Stimulated activated naive CD4-positive, alpha-beta T cell (primary cell): ENCODE measurements around the gene NALCN.

Source experiments
- DNase-seq, 6 experiments: peaks; one replicate each; lab custom pipeline; 2025; lab: John Stamatoyannopoulos, UW

NALCN gene

DNA sequence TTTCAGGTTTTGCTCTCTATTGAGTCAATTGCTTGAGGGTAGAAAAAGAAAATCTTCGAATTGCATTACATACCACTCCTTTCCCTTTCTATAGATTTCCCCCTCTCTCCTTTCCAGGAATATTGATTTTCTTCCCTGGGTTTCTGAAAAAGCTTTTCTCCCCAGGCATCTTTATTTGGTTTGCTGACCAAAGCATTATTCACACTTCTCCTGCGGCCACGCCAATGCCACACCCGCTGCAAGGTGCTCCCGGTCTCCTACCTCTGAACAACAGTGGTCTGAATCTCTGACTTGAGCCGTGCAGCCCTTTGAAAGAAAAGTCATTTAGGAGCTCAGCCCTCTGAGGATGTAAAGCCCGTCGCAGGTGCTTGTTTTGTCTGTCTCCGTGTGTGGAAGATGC, 390.8 kb downstream of the NALCN start:
- no peak for DNase-seq

DNA sequence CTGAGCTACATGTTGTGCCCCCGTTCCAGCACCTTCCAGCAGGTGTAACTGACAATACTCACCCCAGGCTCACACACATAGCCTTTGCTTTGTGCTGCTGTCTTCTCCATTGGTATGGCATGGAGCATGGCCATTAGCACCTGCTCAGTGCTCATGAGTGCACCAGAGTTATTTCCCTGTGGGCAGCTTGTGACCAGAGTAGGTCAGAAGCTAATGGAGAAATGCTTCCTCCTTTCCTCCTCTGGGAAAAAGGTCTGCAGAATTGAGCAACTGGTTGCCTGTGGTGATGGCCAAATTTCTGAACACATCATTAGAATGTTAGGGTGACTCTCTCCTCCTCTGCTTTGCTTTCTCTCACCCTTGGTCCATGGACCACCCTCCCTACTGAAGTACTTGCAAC, 397.2 kb downstream of the NALCN start:
- DNase-seq: no peak

GRCh38 chr13:101018720-101019119, 397.6 kb downstream of the NALCN start:
- DNase-seq: no peak

GRCh38 chr13:101017123-101017872, 399.0 kb downstream of the NALCN start:
- no peak for DNase-seq

DNA sequence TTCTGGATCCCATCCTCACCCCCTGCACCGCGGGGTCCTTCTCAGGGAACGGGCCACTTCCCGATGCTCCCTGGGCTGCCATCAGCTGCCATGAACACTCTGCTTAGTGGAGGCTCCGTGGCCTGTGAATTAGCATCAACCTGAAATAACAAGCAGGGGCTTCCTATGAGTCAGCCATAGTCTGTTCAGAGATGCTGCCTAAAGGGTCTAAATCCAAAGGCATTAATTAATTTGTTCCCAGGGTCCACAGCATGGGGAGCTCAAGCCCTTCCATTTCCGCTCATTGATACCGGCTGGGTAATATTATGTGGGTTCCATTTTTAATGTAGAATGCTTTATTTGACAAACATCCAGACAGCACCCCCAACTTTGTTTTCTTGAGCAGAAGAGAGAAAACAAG, 399.8 kb downstream of the NALCN start:
- no peak for DNase-seq

DNA sequence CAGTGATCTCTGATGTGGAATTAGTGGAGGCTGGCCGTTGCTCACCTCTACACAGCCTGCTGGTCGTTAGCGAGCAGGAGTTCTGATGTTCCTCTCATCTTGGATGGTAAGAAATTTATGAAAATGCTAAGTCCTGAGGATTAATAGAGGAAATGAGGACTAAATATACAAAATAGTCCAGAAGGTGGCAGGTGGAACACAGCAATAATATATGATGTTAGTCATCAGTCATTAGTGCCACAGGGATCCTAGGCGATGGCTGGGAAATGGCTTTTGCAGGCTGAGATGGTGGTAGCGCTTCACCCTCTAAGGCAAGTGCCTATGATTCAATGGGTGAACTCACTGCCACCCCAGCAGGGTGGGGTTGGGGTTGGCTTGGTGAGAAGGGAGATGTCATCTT, 403.1 kb downstream of the NALCN start:
- DNase-seq: no peak

- no peak for DNase-seq
Observed at GRCh38 chr13:101010100-101010499, 406.2 kb downstream of the NALCN start.

- no peak for DNase-seq
Observed at GRCh38 chr13:101007245-101007644, 409.1 kb downstream of the NALCN start.
